HepG2 (cell line): Measurements from ENCODE around the gene SSH3. TPM values are rescaled to one million over a fixed set of nuclear protein-coding genes. Genes with fewer than 3 reads are reported as not detected.

Source experiments
- ATAC-seq: fragments of 200-7000 bp; cut with Tn5 transposase; 3 replicates; pipeline ENCODE4 v1.9.1; 2020; ENCODE audit warnings: mild to moderate bottlenecking, moderate library complexity
- BruUV-seq: library from RNA; stranded (reverse); fragments of 400-500 nt; replicated peaks from 2 replicates; lab custom pipeline; 2021; lab: Mats Ljungman, UMichigan
- CTCF ChIA-PET: fragments of 300-600 bp; formaldehyde crosslinking; extraction: SDS; loops from one replicate; lab custom pipeline; 2021; ENCODE audit warnings: low total read pairs, inconsistent platforms, low intra/inter-chr PET ratio; lab: Yijun Ruan, JAX
- POLR2A ChIA-PET: fragments of 350-600 bp; sonication (Branson Sonifier 250); formaldehyde crosslinking; loops from one replicate; lab custom pipeline; 2020; ENCODE audit warnings: antibody characterized with exemption, inconsistent platforms; lab: Yijun Ruan, JAX
- DNase-seq: peaks from one replicate; pipeline ENCODE4 v3.0.0-alpha.2; 2015; ENCODE audit warnings: low spot score
- FAIRE-seq: peaks from 3 replicates; lab custom pipeline; 2011; peaks lifted over from hg19 to GRCh38; lab: Jason Lieb, UNC
- H2AFZ ChIP-seq: one replicate; pipeline ENCODE4 v1.6.1; 2011; ENCODE audit warnings: low read length, inconsistent platforms
- H3K27ac ChIP-seq: fragments of 300-600 bp; 3 replicates; pipeline ENCODE4 v1.8.0; 2011; ENCODE audit warnings: mixed run types, mild to moderate bottlenecking, mixed read lengths, low read length, inconsistent platforms; ENCODE audit not compliant: insufficient read depth; ENCODE audit errors: extremely low read length
- H3K27me3 ChIP-seq, 2 experiments: fragments of 200-600 bp in 1 of 2; 2 replicates in 1 of 2; 3 replicates in 1 of 2; pipeline versions ENCODE4 v1.6.0 to v1.8.0; 2011; ENCODE audit warnings: low read length in 2 of 2, mild to moderate bottlenecking in 2 of 2, moderate library complexity in 2 of 2, inconsistent platforms in 1 of 2; ENCODE audit not compliant: insufficient read depth in 2 of 2, control insufficient read depth in 1 of 2
- H3K36me3 ChIP-seq, 2 experiments: fragments of 200-600 bp in 1 of 2; replicated peaks in 1 of 2; 2 replicates in 1 of 2; 3 replicates in 1 of 2; pipeline versions ENCODE4 v1.5.1 to v1.8.0; 2011; ENCODE audit warnings: low read length in 2 of 2, inconsistent platforms in 1 of 2; ENCODE audit not compliant: insufficient read depth in 2 of 2, control insufficient read depth in 1 of 2
- H3K4me1 ChIP-seq: 2 replicates; pipeline ENCODE4 v1.5.1; 2012; ENCODE audit warnings: low read length, inconsistent platforms; ENCODE audit not compliant: insufficient read depth
- H3K4me2 ChIP-seq: 2 replicates; pipeline ENCODE4 v1.6.0; 2011; ENCODE audit warnings: low read depth, low read length, inconsistent platforms
- H3K4me3 ChIP-seq, 3 experiments: fragments of 200-600 bp in 1 of 3; sonication (generic), shearing (Covaris generic) in 1 of 3; replicated peaks in 1 of 3; 2 replicates each; pipeline ENCODE4 v1.5.1; 2011 to 2016; ENCODE audit warnings: low read length in 3 of 3, inconsistent platforms in 2 of 3, low read depth in 2 of 3, mild to moderate bottlenecking in 2 of 3, control low read depth in 1 of 3, mixed read lengths in 1 of 3; ENCODE audit not compliant: insufficient read depth in 1 of 3
- H3K79me2 ChIP-seq: one replicate; pipeline ENCODE4 v1.6.1; 2011; ENCODE audit warnings: low read length, inconsistent platforms; ENCODE audit not compliant: insufficient read depth
- H3K9ac ChIP-seq: 2 replicates; pipeline ENCODE4 v1.6.0; 2011; ENCODE audit warnings: mild to moderate bottlenecking, low read depth, low read length, inconsistent platforms; ENCODE audit not compliant: insufficient read depth
- H3K9me3 ChIP-seq: 2 replicates; pipeline ENCODE4 v1.5.1; 2012; ENCODE audit warnings: mild to moderate bottlenecking, low read length
- H4K20me1 ChIP-seq: 2 replicates; pipeline ENCODE4 v1.6.0; 2011; ENCODE audit warnings: inconsistent platforms, mild to moderate bottlenecking, low read length, moderate library complexity; ENCODE audit not compliant: insufficient read depth
- ATF2 ChIP-seq: sonication (generic); formaldehyde crosslinking; IDR thresholded peaks from 2 replicates; pipeline ENCODE4 v1.4.0; 2020; ENCODE audit warnings: missing genetic modification reagents
- ATRX ChIP-seq: sonication (generic); formaldehyde crosslinking; IDR thresholded peaks from 2 replicates; pipeline ENCODE4 v1.4.0; 2020; ENCODE audit warnings: missing genetic modification reagents, borderline replicate concordance
- CREM ChIP-seq, 2 experiments: sonication (generic) in 1 of 2; formaldehyde crosslinking in 1 of 2; IDR thresholded peaks; 2 replicates each; pipeline versions ENCODE4 v1.4.0 to v1.6.1; 2016 to 2020; ENCODE audit warnings: antibody characterized with exemption in 1 of 2, mild to moderate bottlenecking in 1 of 2, missing genetic modification reagents in 1 of 2
- FOXK1 ChIP-seq: sonication (generic); formaldehyde crosslinking; IDR thresholded peaks from 2 replicates; pipeline ENCODE4 v1.4.0; 2020; ENCODE audit warnings: low read depth, missing genetic modification reagents, borderline replicate concordance
- FOXO4 ChIP-seq: sonication (generic); formaldehyde crosslinking; conservative IDR thresholded peaks from 2 replicates; pipeline ENCODE4 v1.8.1; 2023; ENCODE audit warnings: missing genetic modification reagents
- HMG20B ChIP-seq: conservative IDR thresholded peaks from 2 replicates; pipeline ENCODE4 v1.6.1; 2016; ENCODE audit warnings: missing genetic modification reagents, missing compliant biosample characterization
- NCOA5 ChIP-seq: sonication (generic); formaldehyde crosslinking; IDR thresholded peaks from 2 replicates; pipeline ENCODE4 v1.4.0; 2020; ENCODE audit warnings: missing genetic modification reagents
- NFKBIZ ChIP-seq: IDR thresholded peaks from 2 replicates; pipeline ENCODE4 v1.6.1; 2018; ENCODE audit warnings: missing genetic modification reagents, missing compliant biosample characterization
- NKX3-1 ChIP-seq: sonication (generic); formaldehyde crosslinking; IDR thresholded peaks from 2 replicates; pipeline ENCODE4 v1.5.0; 2020; ENCODE audit warnings: missing genetic modification reagents
- PITX1 ChIP-seq: sonication (generic); formaldehyde crosslinking; IDR thresholded peaks from 2 replicates; pipeline ENCODE4 v1.5.1; 2020; ENCODE audit warnings: mild to moderate bottlenecking, missing genetic modification reagents
- SMARCC2 ChIP-seq: fragments of 450-650 bp; IDR thresholded peaks from 2 replicates; pipeline ENCODE4 v1.6.1; 2017; ENCODE audit warnings: antibody characterized with exemption, mild to moderate bottlenecking
- ZFY ChIP-seq: sonication (generic); formaldehyde crosslinking; IDR thresholded peaks from 2 replicates; pipeline ENCODE4 v1.4.0; 2020; ENCODE audit warnings: missing genetic modification reagents
- ZNF615 ChIP-seq: sonication (generic); formaldehyde crosslinking; IDR thresholded peaks from 2 replicates; pipeline ENCODE4 v1.5.0; 2020; ENCODE audit warnings: mild to moderate bottlenecking, missing genetic modification reagents, borderline replicate concordance
- ZNF720 ChIP-seq: sonication (generic); formaldehyde crosslinking; IDR thresholded peaks from 2 replicates; pipeline ENCODE4 v1.4.0; 2020; ENCODE audit warnings: missing genetic modification reagents
- WGBS: methylation state at CpG from one replicate; pipeline ENCODE4 v1.1.6; 2017; ENCODE audit warnings: low lambda C conversion rate; 5-methylcytosine and 5-hydroxymethylcytosine counted together
- in situ Hi-C: cut with HindIII; loops from 2 replicates; pipeline ENCODE4 v1.10.0; 2017; ENCODE audit warnings: low pct_unique_long_range_greater_than_20kb; ENCODE audit not compliant: extremely low pct_ligation_motif_present
- intact Hi-C: fragments of 100-400 bp; cut with micrococcal nuclease; formaldehyde crosslinking; loops from one replicate; pipeline ENCODE4 v1.10.0; 2022; ENCODE audit not compliant: unreplicated experiment
- polyA plus RNA-seq, 8 experiments: library from polyadenylated mRNA; depleted of rRNA in 3 of 8; stranded (reverse) in 7 of 8; unstranded in 1 of 8; fragments of >200 nt; fragmentation: Illumina TruSeq in 4 of 8; extraction: Trizol in 4 of 8; gene quantifications; 2 replicates each; pipeline versions ENCODE4 v1.2.1 to v1.2.3, GENCODE V29; 2011 to 2016; ENCODE audit warnings: low read depth in 4 of 8, missing spikeins in 1 of 8, mixed read lengths in 1 of 8; ENCODE audit not compliant: insufficient read depth in 1 of 8
- total RNA-seq, 5 experiments: library from RNA; depleted of rRNA; stranded (reverse); fragments of >200 nt; fragmentation: Illumina TruSeq; extraction: Trizol; gene quantifications; 2 replicates each; pipeline ENCODE4 v1.2.3, GENCODE V29; 2016; ENCODE audit warnings: low read depth in 1 of 5

The SSH3 gene
- total and polyA plus RNA-seq, 2 of the 13 experiments (the other 11 are each of a cell fraction or from before 2014, with no cell fraction given) = 12.4 to 18.8 TPM

- ChIA-PET CTCF (no interaction called here), POLR2A (interaction anchor here (1.0 kb wide), 1 partner anchor 88 kb away, joined by 3 read pairs; the partner anchor contains the start of gene PPP1CA)
- H3K79me2 ChIP-seq = no peaks in the 10 kb centered on the region
- in situ Hi-C loops = no loop called here
- H3K4me3 ChIP-seq = no peak overlapping the region
- H3K27ac ChIP-seq = no peak overlapping the region
- H4K20me1 ChIP-seq = no peaks in the 10 kb centered on the region
- FAIRE-seq = no peak
- no peak for TF ChIP-seq FOXO4
- H3K9ac ChIP-seq = no peak overlapping the region
- H3K36me3 ChIP-seq = no peaks in the 10 kb centered on the region
- no peaks in the 10 kb centered on the region for H3K27me3 ChIP-seq
- no peak overlapping the region for H2AFZ ChIP-seq
- no peak for ATAC-seq
- peaks cover 6% of the 10 kb centered on the region for H3K4me1 ChIP-seq
- DNase-seq = no peak
- H3K4me2 ChIP-seq = no peak overlapping the region
- H3K9me3 ChIP-seq = no peaks in the 10 kb centered on the region
- intact Hi-C loops = loop anchor here (10.0 kb wide), 1 partner anchor 199 kb away; the partner anchor contains the start of gene KDM2A
- WGBS = 93% methylated on average over 11 of the region's 11 CpGs
- no TSS peak for BruUV-seq
Observed at GRCh38 chr11:67313125-67313890, 10.0 kb downstream of the SSH3 start.

GRCh38 chr11:67314218-67314617, 10.9 kb downstream of the SSH3 start:
- Histone ChIP-seq H3K4me3 (no peak overlapping the region), H3K9me3 (no peaks in the 10 kb centered on the region), H3K4me1 (peaks cover 15% of the 10 kb centered on the region), H2AFZ (no peak overlapping the region), H3K79me2 (no peaks in the 10 kb centered on the region), H3K9ac (no peak overlapping the region), H3K27ac (no peak overlapping the region), H4K20me1 (no peaks in the 10 kb centered on the region), H3K27me3 (no peaks in the 10 kb centered on the region), H3K4me2 (no peak overlapping the region), H3K36me3 (no peaks in the 10 kb centered on the region)
- no peak for ATAC-seq
- WGBS = 100% methylated on average over 2 of the region's 2 CpGs
- intact Hi-C loops = loop anchor here (10.0 kb wide), 1 partner anchor 199 kb away; the partner anchor contains the start of gene KDM2A
- POLR2A ChIA-PET = interaction anchor here (0.6 to 1.0 kb wide), 2 partner anchors 53 to 87 kb away, joined by 3 read pairs; partner anchors contain the start of gene PPP1CA
- no TSS peak for BruUV-seq
- in situ Hi-C loops = no loop called here
- no peak for FAIRE-seq
- no peak for DNase-seq
- CTCF ChIA-PET = no interaction called here
- TF ChIP-seq FOXK1 (CRISPR knock-in tag) = no peak
- no peak for TF ChIP-seq ZNF615
- TF ChIP-seq ZNF720 (CRISPR knock-in tag) = no peak
- no peak for TF ChIP-seq ZFY (CRISPR knock-in tag)
- TF ChIP-seq CREM (IDR thresholded peaks at IDR 0.05) = no peak
- TF ChIP-seq CREM (CRISPR knock-in tag; IDR thresholded peaks at IDR 0.05) = no peak
- TF ChIP-seq NFKBIZ (CRISPR knock-in tag) = no peak
- TF ChIP-seq NCOA5 (CRISPR knock-in tag) = no peak
- TF ChIP-seq ATRX (CRISPR knock-in tag) = no peak
- TF ChIP-seq PITX1 (CRISPR knock-in tag) = no peak
- no peak for TF ChIP-seq HMG20B
- no peak for TF ChIP-seq ATF2 (CRISPR knock-in tag)
- TF ChIP-seq NKX3-1 (CRISPR knock-in tag) = no peak
- no peak for TF ChIP-seq SMARCC2
